ENCODE results near the gene TMCC3.

The TMCC3 gene

DNA sequence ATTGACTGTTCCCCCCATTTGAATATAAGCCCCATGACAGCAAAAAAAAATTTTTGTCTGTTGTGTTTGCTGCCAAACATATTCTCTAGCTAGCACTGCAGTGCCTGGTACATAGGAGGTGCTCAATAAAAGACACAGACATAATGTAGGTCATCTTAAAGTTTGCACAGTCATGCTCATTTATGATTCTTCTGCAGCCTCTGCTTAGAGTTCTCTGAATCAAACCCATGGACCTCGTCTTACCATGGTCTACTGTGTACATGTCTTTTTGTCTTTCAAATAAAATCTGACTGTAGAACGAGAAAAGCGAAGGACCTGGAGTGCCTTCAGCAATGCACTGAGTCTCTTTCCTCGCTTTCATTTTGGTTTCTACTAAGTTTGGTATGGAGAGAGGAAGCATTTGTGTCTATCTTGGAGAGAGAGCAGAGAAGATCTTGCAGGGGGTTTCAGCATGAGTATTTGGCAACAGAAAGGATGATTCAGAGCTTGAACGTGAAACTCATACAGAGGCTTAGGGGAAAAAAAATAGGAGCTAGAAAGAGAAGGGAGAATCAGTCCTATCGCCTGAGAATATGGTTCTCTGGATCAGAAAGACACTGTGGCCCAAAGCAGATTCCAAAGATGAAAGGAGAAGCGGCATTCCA, 38.8 kb upstream of the TMCC3 start:
- WGBS (ENCODE audit: extremely low coverage, insufficient coverage, insufficient read length): no CpG with 5 or more reads among the region's 7 CpGs
- Histone ChIP-seq H4K12ac (ENCODE audit: low read depth, low read length) (no peak overlapping the region), H4K91ac (ENCODE audit: low read depth, low read length) (no peak overlapping the region), H3K23ac (ENCODE audit: low read length) (no peak overlapping the region), H2AFZ (ENCODE audit: insufficient read depth, low read length, poor library complexity) (no peak overlapping the region), H3K4me3 (ENCODE audit: low read depth, low read length) (no peak overlapping the region), H3K4ac (ENCODE audit: low read depth, low read length) (no peak overlapping the region), H3K9ac (ENCODE audit: low read length) (no peak overlapping the region), H3K27ac (ENCODE audit: low read depth, low read length) (no peak overlapping the region), H3K79me2 (ENCODE audit: control insufficient read depth, insufficient read depth, low read length, poor library complexity) (no peaks in the 10 kb centered on the region), H2AK5ac (ENCODE audit: low read length) (no peak overlapping the region), H3K79me1 (ENCODE audit: low read length) (no peaks in the 10 kb centered on the region), H2BK12ac (ENCODE audit: low read length) (no peak overlapping the region), H2BK5ac (ENCODE audit: low read depth, low read length, poor library complexity) (no peak overlapping the region), H4K8ac (ENCODE audit: low read depth, low read length) (no peak overlapping the region), H3K27me3 (ENCODE audit: insufficient read depth, low read length) (no peaks in the 10 kb centered on the region), H3K36me3 (ENCODE audit: control insufficient read depth in 1 of 2, insufficient read depth in 2 of 2, low read length in 2 of 2) (no peaks in the 10 kb centered on the region), H3K4me1 (ENCODE audit: control insufficient read depth in 1 of 2, insufficient read depth in 2 of 2, low read length in 2 of 2) (peaks cover 3 to 5% of the 10 kb centered on the region in 2 experiments), H3K14ac (ENCODE audit: low read length) (no peak overlapping the region), H2BK120ac (ENCODE audit: insufficient read depth, low read length, poor library complexity) (no peak overlapping the region), H3K18ac (ENCODE audit: low read length) (no peak overlapping the region), H3K9me3 (ENCODE audit: insufficient read depth, low read depth, low read length) (no peaks in the 10 kb centered on the region), H3K4me2 (ENCODE audit: low read length) (no peak overlapping the region)
- DNase-seq: peak in 1 of 2 donors; percentile 44

DNA sequence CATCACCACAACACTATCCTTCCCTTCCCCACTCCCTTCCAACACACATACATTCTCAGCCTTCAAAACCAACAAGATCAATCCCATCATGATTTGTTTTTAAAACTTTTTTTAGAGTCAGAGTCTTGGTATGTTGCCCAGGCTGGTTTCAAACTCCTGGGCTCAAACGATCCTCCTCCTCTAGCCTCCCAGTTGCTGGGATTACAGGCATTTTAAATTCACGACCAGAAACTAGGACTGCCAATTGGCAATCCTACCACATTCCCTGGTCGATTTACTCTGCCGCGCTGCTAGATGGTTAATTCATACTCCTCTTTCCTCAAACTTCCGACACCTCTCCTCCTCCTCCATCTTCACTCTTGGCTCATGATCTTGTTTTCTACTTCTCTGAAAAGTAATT, 37.5 kb upstream of the TMCC3 start:
- no peak overlapping the region for H2BK12ac ChIP-seq (ENCODE audit: low read length)
- no peak overlapping the region for H4K91ac ChIP-seq (ENCODE audit: low read depth, low read length)
- no peak overlapping the region for H2AK5ac ChIP-seq (ENCODE audit: low read length)
- H3K36me3 ChIP-seq (ENCODE audit: control insufficient read depth in 1 of 2, insufficient read depth in 2 of 2, low read length in 2 of 2): no peaks in the 10 kb centered on the region
- no peak overlapping the region for H3K4me3 ChIP-seq (ENCODE audit: low read depth, low read length)
- H2BK5ac ChIP-seq (ENCODE audit: low read depth, low read length, poor library complexity): no peak overlapping the region
- no peak overlapping the region for H3K4ac ChIP-seq (ENCODE audit: low read depth, low read length)
- H4K8ac ChIP-seq (ENCODE audit: low read depth, low read length): no peak overlapping the region
- H2BK120ac ChIP-seq (ENCODE audit: insufficient read depth, low read length, poor library complexity): no peak overlapping the region
- no peaks in the 10 kb centered on the region for H3K79me2 ChIP-seq (ENCODE audit: control insufficient read depth, insufficient read depth, low read length, poor library complexity)
- no peak overlapping the region for H3K9ac ChIP-seq (ENCODE audit: low read length)
- no peak overlapping the region for H3K27ac ChIP-seq (ENCODE audit: low read depth, low read length)
- H3K14ac ChIP-seq (ENCODE audit: low read length): no peak overlapping the region
- H3K4me2 ChIP-seq (ENCODE audit: low read length): no peak overlapping the region
- no peak overlapping the region for H3K18ac ChIP-seq (ENCODE audit: low read length)
- no peaks in the 10 kb centered on the region for H3K9me3 ChIP-seq (ENCODE audit: insufficient read depth, low read depth, low read length)
- peaks cover 4 to 5% of the 10 kb centered on the region in 2 experiments for H3K4me1 ChIP-seq (ENCODE audit: control insufficient read depth in 1 of 2, insufficient read depth in 2 of 2, low read length in 2 of 2)
- no CpG with 5 or more reads among the region's 6 CpGs for WGBS (ENCODE audit: extremely low coverage, insufficient coverage, insufficient read length)
- H3K27me3 ChIP-seq (ENCODE audit: insufficient read depth, low read length): no peaks in the 10 kb centered on the region
- DNase-seq: peak in 1 of 2 donors; percentile 57
- H4K12ac ChIP-seq (ENCODE audit: low read depth, low read length): no peak overlapping the region
- H3K79me1 ChIP-seq (ENCODE audit: low read length): no peaks in the 10 kb centered on the region
- no peak overlapping the region for H2AFZ ChIP-seq (ENCODE audit: insufficient read depth, low read length, poor library complexity)
- H3K23ac ChIP-seq (ENCODE audit: low read length): no peak overlapping the region

DNA sequence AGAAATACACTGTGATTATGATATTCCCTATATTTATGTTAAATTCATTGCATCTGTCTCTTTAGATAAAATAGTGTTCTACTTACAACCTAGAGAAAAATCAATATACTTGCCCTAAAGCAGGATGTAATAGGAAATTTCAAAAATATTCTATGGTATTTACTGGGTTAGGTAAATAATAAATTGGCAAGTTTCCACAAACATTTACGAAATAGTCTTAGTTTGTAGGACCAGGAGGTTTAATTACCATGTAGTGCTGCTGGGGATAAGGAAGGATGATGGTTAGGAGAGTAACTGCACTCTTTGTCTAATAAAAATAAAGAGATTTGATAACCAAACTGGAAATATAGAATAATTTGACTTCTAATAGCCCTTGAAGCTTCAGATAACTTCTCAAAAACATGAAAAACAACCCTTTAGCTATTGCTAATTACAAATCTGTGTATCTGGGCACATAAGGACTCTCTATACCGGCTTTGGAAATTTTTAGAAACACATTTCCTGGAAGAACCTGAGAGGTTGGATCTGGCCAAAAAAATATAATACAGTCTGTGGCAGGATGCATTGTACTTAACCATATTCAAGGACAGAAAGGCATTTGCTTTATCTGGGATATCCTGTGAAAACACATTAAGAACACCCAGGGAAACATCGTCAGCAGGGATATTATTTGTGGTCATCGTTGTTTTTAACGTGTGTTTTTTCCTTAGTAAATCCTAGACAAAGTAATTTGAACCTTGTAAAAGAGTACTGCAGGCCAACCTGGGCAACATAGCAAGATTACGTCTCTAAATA, 36.7 kb upstream of the TMCC3 start:
- H3K79me1 ChIP-seq (ENCODE audit: low read length): no peaks in the 10 kb centered on the region
- H2AFZ ChIP-seq (ENCODE audit: insufficient read depth, low read length, poor library complexity): no peak overlapping the region
- no peak overlapping the region for H3K4me2 ChIP-seq (ENCODE audit: low read length)
- no peak overlapping the region for H2BK120ac ChIP-seq (ENCODE audit: insufficient read depth, low read length, poor library complexity)
- no peak overlapping the region for H4K12ac ChIP-seq (ENCODE audit: low read depth, low read length)
- H3K4me1 ChIP-seq (ENCODE audit: control insufficient read depth in 1 of 2, insufficient read depth in 2 of 2, low read length in 2 of 2): peaks cover 4 to 5% of the 10 kb centered on the region in 2 experiments
- WGBS (ENCODE audit: extremely low coverage, insufficient coverage, insufficient read length): no CpG with 5 or more reads among the region's 6 CpGs
- H4K91ac ChIP-seq (ENCODE audit: low read depth, low read length): no peak overlapping the region
- no peaks in the 10 kb centered on the region for H3K27me3 ChIP-seq (ENCODE audit: insufficient read depth, low read length)
- no peak overlapping the region for H3K23ac ChIP-seq (ENCODE audit: low read length)
- no peak overlapping the region for H3K18ac ChIP-seq (ENCODE audit: low read length)
- H4K8ac ChIP-seq (ENCODE audit: low read depth, low read length): no peak overlapping the region
- no peak overlapping the region for H3K4me3 ChIP-seq (ENCODE audit: low read depth, low read length)
- no peak overlapping the region for H3K4ac ChIP-seq (ENCODE audit: low read depth, low read length)
- H3K14ac ChIP-seq (ENCODE audit: low read length): no peak overlapping the region
- H3K9ac ChIP-seq (ENCODE audit: low read length): no peak overlapping the region
- H3K36me3 ChIP-seq (ENCODE audit: control insufficient read depth in 1 of 2, insufficient read depth in 2 of 2, low read length in 2 of 2): no peaks in the 10 kb centered on the region
- H2BK5ac ChIP-seq (ENCODE audit: low read depth, low read length, poor library complexity): no peak overlapping the region
- DNase-seq: no peak
- H3K27ac ChIP-seq (ENCODE audit: low read depth, low read length): no peak overlapping the region
- H3K9me3 ChIP-seq (ENCODE audit: insufficient read depth, low read depth, low read length): no peaks in the 10 kb centered on the region
- H3K79me2 ChIP-seq (ENCODE audit: control insufficient read depth, insufficient read depth, low read length, poor library complexity): no peaks in the 10 kb centered on the region
- H2BK12ac ChIP-seq (ENCODE audit: low read length): no peak overlapping the region
- no peak overlapping the region for H2AK5ac ChIP-seq (ENCODE audit: low read length)

DNA sequence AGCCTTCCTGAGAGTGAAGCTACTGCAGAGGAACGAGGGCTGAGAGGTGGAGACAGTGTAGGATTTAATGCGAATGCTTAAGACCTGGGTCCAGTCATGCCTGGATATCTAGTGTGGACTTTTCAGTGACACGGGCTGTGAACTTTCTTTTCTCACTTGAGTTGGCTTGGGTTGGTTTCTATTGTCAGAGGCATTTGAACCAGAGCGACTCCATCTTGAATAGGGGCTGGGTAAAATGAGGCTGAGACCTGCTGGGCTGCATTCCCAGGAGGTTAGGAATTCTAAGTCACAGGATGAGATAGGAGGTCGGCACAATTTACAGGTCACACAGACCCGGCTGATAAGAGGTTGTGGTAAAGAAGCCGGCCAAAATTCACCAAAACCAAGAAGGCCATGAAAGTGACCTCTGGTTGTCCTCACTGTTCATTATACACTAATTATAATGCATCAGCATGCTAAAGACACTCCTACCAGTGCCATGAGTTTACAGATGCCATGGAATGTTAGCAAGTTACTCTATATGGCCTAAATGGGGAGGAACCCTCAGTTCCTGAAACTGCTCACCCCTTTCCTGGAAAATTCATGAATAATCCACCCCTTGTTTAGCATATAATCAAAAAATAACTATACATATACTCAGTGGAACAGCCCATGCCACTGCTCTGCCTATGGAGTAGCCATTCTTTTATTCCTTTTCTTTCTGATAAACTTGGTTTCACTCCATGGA, 34.2 kb upstream of the TMCC3 start:
- H3K4me2 ChIP-seq (ENCODE audit: low read length): no peak overlapping the region
- H3K36me3 ChIP-seq (ENCODE audit: control insufficient read depth in 1 of 2, insufficient read depth in 2 of 2, low read length in 2 of 2): no peaks in the 10 kb centered on the region
- H3K27me3 ChIP-seq (ENCODE audit: insufficient read depth, low read length): no peaks in the 10 kb centered on the region
- H2AFZ ChIP-seq (ENCODE audit: insufficient read depth, low read length, poor library complexity): no peak overlapping the region
- no peak overlapping the region for H3K4ac ChIP-seq (ENCODE audit: low read depth, low read length)
- H3K18ac ChIP-seq (ENCODE audit: low read length): no peak overlapping the region
- no peak overlapping the region for H3K9ac ChIP-seq (ENCODE audit: low read length)
- no peaks in the 10 kb centered on the region for H3K79me1 ChIP-seq (ENCODE audit: low read length)
- no peak overlapping the region for H2AK5ac ChIP-seq (ENCODE audit: low read length)
- no peak overlapping the region for H2BK120ac ChIP-seq (ENCODE audit: insufficient read depth, low read length, poor library complexity)
- WGBS (ENCODE audit: extremely low coverage, insufficient coverage, insufficient read length): no CpG with 5 or more reads among the region's 7 CpGs
- H3K9me3 ChIP-seq (ENCODE audit: insufficient read depth, low read depth, low read length): no peaks in the 10 kb centered on the region
- H3K23ac ChIP-seq (ENCODE audit: low read length): no peak overlapping the region
- H3K27ac ChIP-seq (ENCODE audit: low read depth, low read length): no peak overlapping the region
- H2BK5ac ChIP-seq (ENCODE audit: low read depth, low read length, poor library complexity): no peak overlapping the region
- peak in 1 of 2 donors; percentile 27 for DNase-seq
- H3K4me3 ChIP-seq (ENCODE audit: low read depth, low read length): no peak overlapping the region
- H3K79me2 ChIP-seq (ENCODE audit: control insufficient read depth, insufficient read depth, low read length, poor library complexity): no peaks in the 10 kb centered on the region
- no peak overlapping the region for H2BK12ac ChIP-seq (ENCODE audit: low read length)
- no peak overlapping the region for H4K12ac ChIP-seq (ENCODE audit: low read depth, low read length)
- no peak overlapping the region for H3K14ac ChIP-seq (ENCODE audit: low read length)
- H3K4me1 ChIP-seq (ENCODE audit: control insufficient read depth in 1 of 2, insufficient read depth in 2 of 2, low read length in 2 of 2): peaks cover 5 to 6% of the 10 kb centered on the region in 2 experiments
- H4K8ac ChIP-seq (ENCODE audit: low read depth, low read length): no peak overlapping the region
- peak overlapping the region; percentile 51 for H4K91ac ChIP-seq (ENCODE audit: low read depth, low read length)

Data from trophoblast cell (in vitro differentiated cells and primary cell).